Stimulated activated CD4-positive, alpha-beta T cell treated with anti-CD3 and anti-CD28 coated beads, Interleukin-1b, Interleukin-23, amount 100 ng/mL, for 24 hours (primary cell): ENCODE measurements around the gene PSMD6.

ENCODE experiments used
- DNase-seq, 4 experiments: peaks; one replicate each; pipeline ENCODE4 v3.0.0-alpha.2; 2020; ENCODE audit warnings: low read depth in 4 of 4, low spot score in 1 of 4

PSMD6 gene

DNA sequence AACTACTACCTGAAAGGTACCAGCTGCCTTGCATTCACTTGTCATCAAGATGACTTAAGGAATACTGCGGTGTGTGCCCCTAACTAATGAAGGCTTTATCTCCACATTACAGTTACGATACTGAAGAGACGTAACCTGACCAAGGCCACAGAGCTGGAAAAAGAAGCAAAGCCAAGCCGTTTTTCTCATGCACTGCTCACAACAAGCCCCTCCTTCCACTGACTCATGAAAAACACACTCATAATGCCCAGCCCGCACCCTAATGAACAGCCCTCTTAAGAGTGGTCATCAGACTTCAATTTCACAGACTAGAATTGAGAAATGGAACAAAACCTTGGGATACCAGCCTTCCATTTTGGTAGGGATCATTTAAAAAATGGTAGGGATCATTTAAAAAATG lies 11.6 kb downstream of the PSMD6 start:
- no peak for DNase-seq

- DNase-seq: no peak
Observed at GRCh38 chr3:64010199-64010598, 13.1 kb downstream of the PSMD6 start.

- no peak for DNase-seq
Observed at GRCh38 chr3:64009528-64009927, 13.8 kb downstream of the PSMD6 start.

DNA sequence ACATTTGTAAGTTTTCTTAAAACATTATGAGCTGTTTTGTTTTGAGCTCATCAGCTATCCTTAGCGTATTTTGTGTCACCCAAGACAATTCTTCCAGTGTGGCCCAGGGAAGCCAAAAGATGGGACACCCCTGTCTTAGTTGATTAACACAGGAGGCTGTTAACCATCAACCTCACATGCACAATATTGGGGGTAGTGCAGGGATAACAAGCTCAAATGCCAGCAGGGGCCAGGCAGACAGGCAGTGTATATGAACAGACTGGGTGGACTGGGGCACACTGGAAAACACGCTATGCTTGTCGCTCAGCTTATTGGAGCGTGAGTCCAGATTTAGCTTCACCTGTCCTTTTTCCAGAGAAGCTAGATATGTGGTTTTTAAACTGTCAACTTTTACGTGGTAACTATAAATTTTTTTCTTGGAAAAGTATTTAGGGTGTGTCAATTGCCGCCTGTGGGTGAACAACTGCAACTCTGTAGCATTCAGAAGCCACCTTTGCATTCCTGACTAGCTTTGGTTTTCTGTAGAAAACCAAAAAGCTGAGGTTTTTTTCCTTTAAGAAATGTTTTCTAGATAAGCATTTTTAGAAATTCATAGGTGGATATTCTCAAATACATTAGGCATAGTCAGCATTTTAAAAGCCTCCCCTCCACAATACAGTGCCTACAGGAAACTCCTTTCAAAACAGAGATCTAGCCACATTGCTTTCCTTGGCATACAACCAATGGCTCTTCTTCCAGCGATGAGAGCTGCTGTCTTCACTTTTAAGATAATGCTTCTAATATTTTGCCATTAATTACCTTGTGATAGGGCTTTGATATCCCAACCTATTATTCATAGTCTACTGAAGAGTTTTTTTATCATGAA lies 14.6 kb downstream of the PSMD6 start:
- DNase-seq: no peak

GRCh38 chr3:64008017-64008416 lies 15.3 kb downstream of the PSMD6 start:
- DNase-seq: no peak

DNA sequence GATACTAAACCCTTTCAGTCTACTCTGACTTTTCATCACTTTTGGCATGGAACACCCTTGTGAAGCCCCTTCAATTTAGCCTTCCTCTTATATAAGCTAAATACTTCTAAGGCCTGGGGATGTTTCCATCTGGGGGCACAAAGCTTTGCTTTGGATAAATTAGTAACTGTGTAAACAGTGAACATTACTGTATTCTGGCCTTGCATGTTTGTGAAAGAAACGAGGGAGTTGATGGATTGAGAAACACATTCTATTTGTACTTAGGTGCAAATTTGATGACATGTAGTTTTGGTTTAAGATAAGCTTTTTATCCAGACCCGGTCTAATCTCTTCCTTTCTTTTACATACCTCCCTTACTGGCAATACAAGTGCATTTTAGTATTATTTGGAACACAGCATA lies 19.7 kb downstream of the PSMD6 start:
- DNase-seq: no peak

GRCh38 chr3:64002233-64002632 lies 21.1 kb downstream of the PSMD6 start:
- no peak for DNase-seq

GRCh38 chr3:64000453-64001055 lies 22.7 kb downstream of the PSMD6 start:
- DNase-seq: no peak

- no peak for DNase-seq
Observed at GRCh38 chr3:63998852-63999754, 24.2 kb downstream of the PSMD6 start.

- no peak for DNase-seq
Observed at GRCh38 chr3:63995086-63995485, 28.2 kb downstream of the PSMD6 start.

GRCh38 chr3:63993653-63994079 lies 29.6 kb downstream of the PSMD6 start:
- DNase-seq: peak in 3 of 4 experiments; percentile 16 to 25 (median 17)

- DNase-seq: no peak
Observed at GRCh38 chr3:63992516-63993209, 30.6 kb downstream of the PSMD6 start.

DNA sequence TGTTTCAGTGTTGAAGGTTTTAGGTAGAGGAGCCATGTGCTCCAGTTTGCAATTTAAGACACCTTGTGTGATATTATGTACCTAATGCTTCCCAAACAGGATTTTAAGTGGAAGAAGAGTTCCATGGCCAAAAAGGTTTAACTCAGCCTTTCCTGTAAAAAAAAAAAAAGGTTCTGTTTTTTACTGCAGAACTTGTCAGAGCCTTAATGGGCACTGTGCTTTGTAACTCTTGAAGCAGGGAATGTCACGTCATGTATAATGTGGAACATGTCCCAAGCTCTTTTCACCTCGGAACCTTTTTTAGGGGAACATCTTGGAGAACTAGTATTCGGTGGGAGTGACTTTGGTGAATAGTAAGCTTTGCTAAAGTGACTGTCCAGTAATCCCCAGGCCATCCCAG lies 31.6 kb downstream of the PSMD6 start:
- DNase-seq: no peak

DNA sequence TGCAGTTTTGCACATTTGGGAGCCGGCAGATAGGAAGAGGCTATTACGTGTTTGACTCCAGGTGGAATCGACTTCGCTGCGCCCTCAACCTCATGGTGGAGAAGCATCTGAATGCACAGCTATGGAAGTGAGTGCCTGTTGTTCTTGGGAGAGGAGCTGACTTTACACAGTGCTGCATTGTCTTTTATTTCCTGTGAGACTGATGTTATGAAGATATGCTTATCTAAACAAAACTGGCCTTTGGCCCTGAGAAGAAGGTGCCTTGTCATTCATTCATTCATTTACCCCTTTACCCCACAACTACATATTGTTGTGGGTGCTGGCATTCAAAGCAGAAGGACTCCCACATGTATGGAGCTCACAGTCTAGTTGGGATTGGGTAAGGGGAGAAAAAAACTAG lies 32.6 kb downstream of the PSMD6 start:
- DNase-seq: no peak

DNA sequence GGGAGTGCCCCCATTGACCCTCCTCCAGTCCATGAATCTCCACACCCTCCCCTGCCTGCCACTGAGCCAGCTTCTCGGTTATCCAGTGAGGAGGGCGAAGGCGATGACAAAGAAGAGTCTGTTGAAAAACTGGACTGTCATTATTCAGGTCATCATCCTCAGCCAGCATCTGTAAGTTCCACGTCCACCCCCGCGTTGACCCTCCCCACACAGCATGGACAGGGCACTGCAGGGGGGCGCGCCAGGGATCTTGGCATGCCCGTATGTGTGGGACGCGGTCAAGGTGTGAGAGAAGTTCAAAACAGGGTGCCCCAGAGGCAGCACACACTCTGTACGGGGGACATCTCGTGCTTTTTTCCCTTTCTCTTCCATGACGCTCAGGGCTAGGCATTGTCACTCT lies 33.1 kb downstream of the PSMD6 start:
- DNase-seq: no peak

DNA sequence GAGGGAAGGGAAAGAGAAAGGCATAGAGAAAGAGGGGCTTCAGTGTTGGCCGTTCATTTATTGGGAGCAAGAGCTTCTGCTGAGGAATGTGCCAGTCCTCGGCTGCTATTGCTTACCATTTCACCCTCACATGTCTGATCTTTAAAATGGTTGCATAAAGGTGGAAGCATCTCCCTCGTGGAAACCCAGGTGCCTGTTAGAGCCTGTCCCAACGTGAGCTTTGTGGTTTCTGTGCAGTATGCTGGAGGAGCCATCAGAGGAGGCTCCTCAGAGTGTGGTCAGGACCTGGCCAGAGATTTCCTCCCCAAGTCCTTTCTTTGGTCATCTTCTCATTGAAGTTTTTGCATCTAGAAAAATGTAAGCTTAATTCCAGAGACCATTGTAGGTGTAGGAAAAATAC lies 34.4 kb downstream of the PSMD6 start:
- DNase-seq: no peak

DNA sequence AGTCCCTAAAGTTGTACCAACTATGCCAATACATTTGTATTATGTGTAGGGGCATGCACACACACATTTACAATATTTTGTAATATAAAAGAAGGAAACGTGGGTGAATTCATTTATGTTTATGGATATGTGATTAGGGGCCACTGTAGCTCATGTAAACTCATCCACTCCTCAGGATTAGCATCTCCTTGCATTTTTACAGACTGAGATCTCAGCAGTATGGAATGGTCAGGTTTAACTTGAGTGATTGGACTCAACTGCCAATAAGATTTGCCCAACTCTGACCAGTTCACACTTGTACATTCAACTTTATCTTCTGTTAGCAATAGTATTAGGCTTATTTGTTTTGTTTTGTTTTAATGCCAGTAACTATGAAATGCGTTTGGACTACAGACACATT lies 36.5 kb downstream of the PSMD6 start:
- DNase-seq: no peak

- DNase-seq: no peak
Observed at GRCh38 chr3:63986146-63986545, 37.1 kb downstream of the PSMD6 start.

DNA sequence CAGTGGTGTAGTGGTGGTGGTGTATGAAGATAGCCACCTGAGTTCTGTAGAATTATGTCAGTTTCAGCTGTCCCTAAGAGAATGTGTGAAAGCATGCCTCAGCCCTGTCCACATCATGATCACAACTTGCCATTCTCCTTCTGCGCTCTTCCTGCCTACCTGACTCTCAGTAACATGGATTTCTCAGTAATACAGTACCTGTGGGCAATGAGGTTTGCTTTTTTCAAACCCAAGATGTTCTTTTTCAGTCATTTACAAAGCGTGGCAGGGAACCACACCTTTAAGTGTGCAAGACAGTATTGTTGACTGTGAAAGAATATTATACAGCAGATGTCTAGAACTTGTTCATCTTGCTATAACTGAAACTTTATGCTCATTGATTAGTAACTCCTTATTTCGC lies 38.9 kb downstream of the PSMD6 start:
- DNase-seq: no peak

- DNase-seq: no peak
Observed at GRCh38 chr3:63981980-63982379, 41.3 kb downstream of the PSMD6 start.

DNA sequence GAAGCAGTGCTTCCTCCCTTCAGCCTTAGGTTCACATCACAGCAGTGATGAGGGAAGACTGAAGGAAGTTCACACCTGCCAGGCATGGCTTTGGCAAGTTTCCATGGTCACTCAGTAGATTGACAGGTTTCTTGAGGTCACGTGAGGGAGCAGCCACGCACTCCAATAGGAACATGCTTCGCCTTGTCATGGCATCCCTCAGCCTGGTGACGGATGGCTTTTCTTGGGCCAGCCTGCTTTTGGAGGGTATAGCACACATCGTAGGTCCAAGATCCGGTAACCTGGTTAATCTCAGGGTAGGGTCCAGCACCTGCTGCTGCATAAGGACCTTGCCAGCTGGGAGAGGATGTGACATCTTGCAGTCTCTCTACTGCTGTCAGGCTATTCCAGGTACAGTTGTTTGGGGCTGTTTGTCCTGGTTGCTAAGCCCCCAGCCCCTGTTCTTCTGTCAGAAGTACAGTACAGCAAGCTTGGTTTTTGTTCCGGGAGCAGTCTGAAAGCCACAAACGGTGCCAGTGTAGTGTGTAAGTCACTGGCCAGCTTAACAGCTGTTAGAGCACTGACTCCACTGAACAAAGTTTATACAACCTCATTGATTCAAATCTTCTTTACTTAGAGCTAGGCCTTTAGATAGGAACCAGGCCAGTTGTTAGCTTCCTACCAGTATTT lies 42.3 kb downstream of the PSMD6 start:
- no peak for DNase-seq
